C4-2B (cell line): ENCODE data around the gene RNF144A.
A peak's percentile ranks its signal among the peaks of the same experiment; 100 is the strongest.

Source experiments
- H3K27ac ChIP-seq: fragments of 450-650 bp; 2 replicates; pipeline ENCODE4 v1.5.1; 2017
- ZFX ChIP-seq: fragments of 450-650 bp; IDR thresholded peaks from 2 replicates; pipeline ENCODE4 v1.6.1; 2017
- TF ChIP-seq, protein P1 (sequence below): fragments of 450-650 bp; conservative IDR thresholded peaks from 2 replicates; pipeline ENCODE4 v1.5.1; 2017; ENCODE audit warnings: mild to moderate bottlenecking

The RNF144A gene

DNA sequence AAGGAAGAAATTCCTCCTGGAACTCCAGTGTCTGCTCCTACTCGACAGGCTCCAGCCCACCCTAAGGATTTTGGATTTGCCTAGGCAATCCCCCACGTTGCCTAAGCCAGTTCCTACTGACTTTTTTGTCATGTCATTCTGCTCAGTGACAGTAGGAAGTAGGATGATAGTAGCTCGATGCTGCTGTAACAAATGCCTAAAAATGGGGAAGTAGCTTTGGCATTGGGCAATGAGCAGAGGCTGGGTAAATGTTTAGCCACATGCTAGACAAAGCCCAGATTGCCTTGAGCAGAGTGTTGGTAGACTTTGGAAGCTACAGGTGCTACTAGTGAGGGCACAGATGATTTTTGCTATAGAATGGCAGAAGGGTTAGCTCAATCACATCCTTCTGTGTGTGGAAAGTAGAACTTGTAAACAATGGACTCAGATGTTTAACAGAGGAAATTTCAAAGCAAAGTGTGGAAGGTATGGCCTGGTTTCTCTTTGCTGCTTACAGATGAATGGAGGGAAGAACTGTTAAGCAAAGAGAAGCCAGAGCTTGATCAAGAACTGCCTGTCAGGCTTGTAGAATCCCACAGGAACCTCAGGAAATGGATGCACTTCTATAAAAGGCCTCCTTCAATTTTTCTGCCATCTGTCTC lies 154.8 kb downstream of the RNF144A start:
- no peak overlapping the region for H3K27ac ChIP-seq
- TF ChIP-seq, protein P1, sequence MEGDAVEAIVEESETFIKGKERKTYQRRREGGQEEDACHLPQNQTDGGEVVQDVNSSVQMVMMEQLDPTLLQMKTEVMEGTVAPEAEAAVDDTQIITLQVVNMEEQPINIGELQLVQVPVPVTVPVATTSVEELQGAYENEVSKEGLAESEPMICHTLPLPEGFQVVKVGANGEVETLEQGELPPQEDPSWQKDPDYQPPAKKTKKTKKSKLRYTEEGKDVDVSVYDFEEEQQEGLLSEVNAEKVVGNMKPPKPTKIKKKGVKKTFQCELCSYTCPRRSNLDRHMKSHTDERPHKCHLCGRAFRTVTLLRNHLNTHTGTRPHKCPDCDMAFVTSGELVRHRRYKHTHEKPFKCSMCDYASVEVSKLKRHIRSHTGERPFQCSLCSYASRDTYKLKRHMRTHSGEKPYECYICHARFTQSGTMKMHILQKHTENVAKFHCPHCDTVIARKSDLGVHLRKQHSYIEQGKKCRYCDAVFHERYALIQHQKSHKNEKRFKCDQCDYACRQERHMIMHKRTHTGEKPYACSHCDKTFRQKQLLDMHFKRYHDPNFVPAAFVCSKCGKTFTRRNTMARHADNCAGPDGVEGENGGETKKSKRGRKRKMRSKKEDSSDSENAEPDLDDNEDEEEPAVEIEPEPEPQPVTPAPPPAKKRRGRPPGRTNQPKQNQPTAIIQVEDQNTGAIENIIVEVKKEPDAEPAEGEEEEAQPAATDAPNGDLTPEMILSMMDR, result no peak
- TF ChIP-seq ZFX, result no peak

DNA sequence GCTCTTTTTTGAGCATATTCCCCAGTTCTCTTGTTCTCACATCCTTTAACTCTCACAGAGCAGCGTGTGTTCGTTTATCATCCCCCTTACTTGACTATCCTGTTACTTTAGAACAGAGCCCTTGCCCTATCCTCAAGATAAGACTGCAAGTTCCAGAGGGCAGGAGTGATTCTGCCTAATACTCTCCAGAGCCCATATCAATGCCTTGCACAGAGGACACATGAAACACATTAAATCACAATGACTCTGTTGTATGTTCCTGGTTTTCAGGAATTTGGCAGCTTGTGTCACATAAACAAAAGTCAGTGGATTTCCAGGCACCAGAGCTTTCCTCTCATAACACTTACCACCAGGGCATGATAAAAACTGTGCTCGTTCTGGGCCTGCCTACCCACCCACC lies 156.7 kb downstream of the RNF144A start:
- H3K27ac ChIP-seq, result no peak overlapping the region
- TF ChIP-seq, protein P1, result no peak
- no peak for TF ChIP-seq ZFX

DNA sequence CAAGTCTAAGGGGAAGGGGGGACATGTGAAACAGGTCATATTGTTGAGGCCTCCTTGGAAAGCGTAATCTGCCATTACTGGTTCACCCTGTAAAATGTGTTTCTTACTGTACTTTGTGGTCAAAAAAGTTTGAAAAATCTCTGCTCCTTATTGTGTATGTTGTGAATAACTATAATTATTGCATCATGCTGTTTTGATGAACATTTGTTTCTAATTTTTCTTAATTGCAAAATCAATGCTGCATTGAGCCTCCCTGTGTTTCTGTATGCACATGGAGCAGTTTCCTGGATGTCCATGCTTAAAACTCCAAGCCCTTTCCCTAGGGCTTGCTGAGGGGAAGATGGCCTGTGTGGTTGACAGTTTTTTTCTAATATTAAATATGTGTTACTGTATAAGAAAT lies 158.6 kb downstream of the RNF144A start:
- TF ChIP-seq, protein P1, result no peak
- TF ChIP-seq ZFX, result no peak

DNA sequence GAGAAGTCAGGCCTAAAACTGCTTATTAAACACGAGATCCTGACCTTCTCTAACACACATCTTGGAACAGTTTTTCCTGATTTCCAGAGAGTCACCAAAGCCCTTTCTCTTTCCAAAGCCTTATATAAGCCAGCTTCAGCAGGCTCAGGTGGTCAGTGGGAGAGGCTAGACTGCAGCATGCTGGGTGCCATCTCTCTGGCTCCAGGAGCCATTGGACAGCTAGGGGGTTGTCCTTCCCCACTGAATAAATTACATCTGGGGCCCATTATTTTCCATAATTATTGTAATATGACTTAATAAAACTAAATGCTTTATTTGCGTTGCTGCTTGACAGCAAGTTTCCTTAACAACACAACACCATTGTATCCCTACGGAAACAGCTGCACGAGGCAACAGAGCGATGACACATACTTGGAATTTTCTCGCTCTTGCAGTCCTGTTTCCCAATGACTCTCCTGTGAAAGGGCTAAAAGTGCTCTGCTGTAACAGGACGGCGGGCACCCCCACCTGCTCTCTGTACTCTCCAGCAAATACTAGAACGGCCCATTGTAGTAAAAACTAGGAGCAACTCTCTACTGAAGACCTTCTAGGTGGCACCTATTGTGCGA lies 160.6 kb downstream of the RNF144A start:
- no peak for TF ChIP-seq ZFX
- TF ChIP-seq, protein P1, result no peak
- H3K27ac ChIP-seq, result no peak overlapping the region

More for the DNA sequence above, 158.6 kb downstream of the RNF144A start:
- no peak overlapping the region for H3K27ac ChIP-seq

DNA sequence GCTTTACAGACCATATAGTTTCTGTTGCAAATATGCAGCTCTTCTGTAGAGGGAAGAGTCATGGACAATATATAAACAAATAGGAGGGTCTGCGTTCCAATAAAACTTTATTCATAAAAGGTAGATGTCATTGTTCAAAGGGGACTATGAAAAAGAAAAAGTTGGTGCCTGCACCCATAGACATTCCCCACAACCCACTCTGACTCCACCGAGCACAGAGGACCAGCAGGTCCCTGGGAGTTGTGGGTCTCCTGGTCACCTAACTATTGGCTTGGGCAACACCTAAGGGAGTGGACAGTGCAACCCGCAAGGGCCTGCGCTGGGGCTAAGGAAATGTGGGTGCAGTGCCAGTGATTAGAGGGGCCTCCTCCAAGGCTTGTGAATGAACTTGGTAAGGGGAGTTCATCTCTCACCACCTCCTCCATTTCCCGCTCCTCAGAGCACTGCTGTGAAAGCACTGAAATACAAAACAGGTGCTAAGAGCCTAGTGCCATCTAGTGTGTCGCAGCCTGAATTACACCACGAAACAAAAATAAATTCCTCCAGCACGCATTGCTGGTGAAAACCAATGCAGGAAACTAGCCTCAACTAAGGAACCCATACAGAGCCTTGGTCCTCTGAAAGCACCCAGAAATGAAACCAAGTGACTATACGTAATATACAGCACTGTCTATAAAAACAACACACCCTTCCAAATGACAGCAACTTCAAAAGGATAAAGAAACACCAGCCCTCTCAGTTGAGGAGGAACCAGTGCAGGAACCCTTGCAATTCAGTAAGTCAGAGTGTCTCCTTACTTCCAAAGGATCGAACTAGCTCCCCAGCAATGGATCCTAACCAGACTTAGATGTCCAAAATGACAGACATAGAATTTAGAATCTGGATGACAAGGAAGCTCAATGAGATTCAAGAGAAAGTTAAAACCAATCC lies 166.6 kb downstream of the RNF144A start:
- no peak overlapping the region for H3K27ac ChIP-seq
- TF ChIP-seq, protein P1, result peak; percentile 81
- no peak for TF ChIP-seq ZFX

DNA sequence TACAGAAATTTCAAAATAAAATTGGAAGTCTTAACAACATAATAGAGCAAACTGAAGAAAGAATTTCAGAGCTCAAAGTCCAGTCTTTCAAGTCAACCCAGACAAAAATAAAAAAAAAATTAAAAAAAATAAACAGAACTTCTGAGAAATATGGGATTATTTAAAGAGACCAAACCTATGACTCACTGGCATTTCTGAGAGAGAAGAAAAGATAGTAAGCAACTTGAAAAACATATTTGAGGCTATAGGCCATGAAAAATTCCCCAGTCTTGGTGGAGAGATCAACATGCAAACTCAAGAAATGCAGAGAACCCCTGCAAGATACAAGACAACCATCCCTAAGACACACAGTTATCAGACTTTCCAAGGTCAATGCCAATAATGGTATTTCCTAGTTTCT lies 167.4 kb downstream of the RNF144A start:
- H3K27ac ChIP-seq, result no peak overlapping the region
- no peak for TF ChIP-seq ZFX
- TF ChIP-seq, protein P1, result no peak

DNA sequence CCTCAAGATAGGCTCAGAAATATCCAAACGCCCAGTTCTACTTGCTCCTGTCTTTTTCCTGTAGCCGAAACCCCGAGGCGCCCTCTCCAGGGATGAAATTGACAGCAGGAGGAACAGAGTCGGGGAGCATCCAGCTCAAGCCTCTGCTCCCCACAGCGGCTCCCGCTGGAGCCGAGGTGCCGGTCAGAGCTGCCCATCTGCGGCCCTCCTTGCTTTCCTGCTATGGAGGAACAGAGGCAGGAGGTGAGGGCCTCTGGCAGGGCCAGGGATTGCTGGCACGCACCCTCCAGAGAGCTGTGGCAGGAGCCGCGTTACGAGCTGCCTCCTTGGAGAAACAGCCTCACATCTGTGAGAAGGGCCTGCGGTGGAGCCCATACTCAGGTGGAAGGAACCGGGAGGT lies 172.1 kb downstream of the RNF144A start:
- no peak for TF ChIP-seq ZFX
- TF ChIP-seq, protein P1, result no peak
- no peak overlapping the region for H3K27ac ChIP-seq
